ENCODE measurements around the gene IGHMBP2.

- TF ChIP-seq, protein P1, sequence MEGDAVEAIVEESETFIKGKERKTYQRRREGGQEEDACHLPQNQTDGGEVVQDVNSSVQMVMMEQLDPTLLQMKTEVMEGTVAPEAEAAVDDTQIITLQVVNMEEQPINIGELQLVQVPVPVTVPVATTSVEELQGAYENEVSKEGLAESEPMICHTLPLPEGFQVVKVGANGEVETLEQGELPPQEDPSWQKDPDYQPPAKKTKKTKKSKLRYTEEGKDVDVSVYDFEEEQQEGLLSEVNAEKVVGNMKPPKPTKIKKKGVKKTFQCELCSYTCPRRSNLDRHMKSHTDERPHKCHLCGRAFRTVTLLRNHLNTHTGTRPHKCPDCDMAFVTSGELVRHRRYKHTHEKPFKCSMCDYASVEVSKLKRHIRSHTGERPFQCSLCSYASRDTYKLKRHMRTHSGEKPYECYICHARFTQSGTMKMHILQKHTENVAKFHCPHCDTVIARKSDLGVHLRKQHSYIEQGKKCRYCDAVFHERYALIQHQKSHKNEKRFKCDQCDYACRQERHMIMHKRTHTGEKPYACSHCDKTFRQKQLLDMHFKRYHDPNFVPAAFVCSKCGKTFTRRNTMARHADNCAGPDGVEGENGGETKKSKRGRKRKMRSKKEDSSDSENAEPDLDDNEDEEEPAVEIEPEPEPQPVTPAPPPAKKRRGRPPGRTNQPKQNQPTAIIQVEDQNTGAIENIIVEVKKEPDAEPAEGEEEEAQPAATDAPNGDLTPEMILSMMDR (IDR thresholded peaks at IDR 0.05) = no peak
- no peak for TF ChIP-seq POLR2A (IDR thresholded peaks at IDR 0.05)
- no peak for TF ChIP-seq EP300 (IDR thresholded peaks at IDR 0.05)
Measured at GRCh38 chr11:68941324-68942094, 37.8 kb downstream of the IGHMBP2 start.

Data from sigmoid colon (tissue), 4 donors.